ENCODE data around the gene TRIM14.
"Not testable (repeated sequence)": the region's sequence is repeated elsewhere in the genome, so short reads cannot be mapped to it uniquely, and the experiment has no call there.

Gene TRIM14

DNA sequence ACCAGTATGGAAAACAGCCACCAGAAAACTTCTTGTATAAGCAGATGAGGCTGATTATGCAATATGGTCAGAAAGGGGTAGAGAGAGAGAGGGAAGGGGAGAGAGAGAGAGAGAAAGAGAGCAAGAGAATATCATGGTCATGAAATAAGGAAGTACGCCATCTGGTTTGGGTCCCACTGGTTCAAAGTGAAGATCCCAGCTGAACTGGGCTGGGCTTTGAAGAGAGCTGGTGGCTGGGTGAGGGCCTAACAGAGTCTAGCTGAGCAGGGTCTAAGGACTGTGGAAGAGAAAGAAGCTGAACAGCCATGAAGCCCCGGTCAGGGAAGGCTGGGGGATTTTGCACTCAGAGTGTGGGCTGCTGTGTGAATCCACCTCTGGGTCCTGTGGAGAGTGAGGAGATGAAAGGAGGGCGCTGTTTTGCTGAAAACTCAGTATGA lies 14.6 kb downstream of the TRIM14 start:
- DNase-seq, result no peak

DNA sequence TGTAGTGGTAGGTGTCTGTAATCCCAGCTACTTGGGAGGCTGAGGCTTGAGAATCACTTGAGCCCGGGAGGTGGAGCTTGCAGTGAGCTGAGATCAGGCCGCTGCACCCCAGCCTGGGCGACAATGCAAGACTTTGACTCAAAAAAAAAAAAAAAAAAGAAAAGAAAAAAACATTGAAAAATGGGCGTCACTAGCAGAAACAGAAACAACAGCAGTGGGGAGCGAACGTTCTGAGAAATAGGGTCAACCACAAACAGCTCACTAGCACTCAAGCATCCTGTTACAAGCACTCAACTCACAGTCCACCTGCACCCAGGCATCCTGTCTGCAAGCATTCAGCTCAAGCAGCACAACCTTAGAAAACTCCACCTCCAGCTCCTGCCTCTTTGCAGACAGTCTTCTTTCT lies 17.2 kb downstream of the TRIM14 start:
- peak; percentile 93 for DNase-seq

DNA sequence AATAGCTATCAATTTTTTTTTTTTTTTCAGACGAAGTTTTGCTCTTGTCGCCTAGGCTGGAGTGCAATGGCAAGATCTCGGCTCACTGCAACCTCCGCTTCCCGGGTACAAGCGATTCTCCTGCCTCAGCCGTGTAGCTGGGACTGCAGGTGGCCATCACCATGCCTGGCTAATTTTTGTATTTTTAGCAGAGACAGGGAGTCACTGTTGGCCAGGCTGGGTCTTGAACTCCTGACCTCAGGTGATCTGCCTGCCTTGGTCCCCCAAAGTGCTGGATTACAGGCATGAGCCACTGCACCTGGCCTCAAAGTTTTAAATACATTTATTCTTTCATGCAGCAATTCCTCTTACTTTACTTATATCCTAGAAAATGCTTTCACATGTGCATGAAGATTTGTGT lies 17.6 kb downstream of the TRIM14 start:
- DNase-seq, result no peak

GRCh38 chr9:98100456-98100855 lies 18.6 kb downstream of the TRIM14 start:
- DNase-seq, result no peak

- DNase-seq, result no peak
Measured at GRCh38 chr9:98099898-98100297, 19.1 kb downstream of the TRIM14 start.

DNA sequence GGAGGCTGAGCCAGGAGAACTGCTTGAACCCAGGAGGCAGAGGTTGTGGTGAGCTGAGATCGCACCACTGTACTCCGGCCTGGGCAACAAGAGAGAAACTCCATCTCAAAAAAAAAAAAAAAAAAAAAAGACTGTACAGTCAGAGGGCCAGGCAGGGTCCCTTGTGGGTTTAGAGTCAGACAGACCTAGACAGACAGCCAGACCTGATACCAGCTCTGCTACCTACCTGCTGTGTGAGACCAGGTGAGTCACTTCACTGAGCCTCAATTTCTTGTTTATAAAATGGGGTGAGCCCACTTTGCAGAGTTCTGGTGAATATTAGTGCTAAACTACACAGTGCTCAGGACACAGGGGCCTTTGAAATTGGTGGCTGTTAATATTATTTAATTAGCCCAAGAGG lies 19.7 kb downstream of the TRIM14 start:
- DNase-seq, result no peak

DNA sequence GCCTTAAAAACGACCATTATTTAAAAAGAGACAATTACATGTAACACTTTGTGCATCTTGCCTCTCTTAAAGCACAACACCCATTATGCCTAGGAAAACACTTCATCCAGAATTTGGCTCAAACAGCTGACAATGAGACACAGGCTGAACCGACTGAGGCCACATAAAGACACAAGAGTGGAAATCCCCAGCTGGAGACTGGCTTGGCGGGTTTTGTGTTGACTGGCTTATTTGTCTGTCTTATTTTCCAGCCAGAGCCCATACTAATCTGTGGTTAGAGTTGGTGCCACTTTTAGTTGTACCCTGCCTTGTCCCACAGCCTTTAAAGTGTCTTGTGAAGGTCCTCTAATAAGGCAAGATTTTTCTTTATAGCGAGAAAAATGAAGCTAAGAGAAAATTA lies 21.2 kb downstream of the TRIM14 start:
- DNase-seq, result peak; percentile 57

GRCh38 chr9:98096091-98096490 lies 22.9 kb downstream of the TRIM14 start:
- no peak for DNase-seq

DNA sequence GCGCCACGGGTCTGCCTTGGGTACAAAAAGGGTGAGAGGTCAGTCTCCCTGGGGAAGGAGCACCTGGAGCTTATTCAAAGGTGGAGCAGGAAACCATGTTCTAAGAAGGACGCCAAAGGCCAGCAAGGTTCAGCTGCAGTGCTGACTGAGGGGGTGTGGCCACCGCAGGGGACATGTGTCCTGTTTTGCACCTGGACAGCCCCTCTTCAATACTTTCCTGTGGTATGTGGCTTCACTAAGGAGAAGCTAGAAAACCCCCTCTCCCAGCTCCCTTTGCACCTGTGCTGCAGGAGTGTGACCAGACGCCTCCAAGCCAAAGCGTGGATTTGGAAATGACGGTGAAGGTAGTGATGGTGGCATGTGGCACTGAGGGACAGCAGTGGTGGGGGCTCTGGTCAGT lies 23.6 kb downstream of the TRIM14 start:
- no peak for DNase-seq

GRCh38 chr9:98094851-98095250 lies 24.2 kb downstream of the TRIM14 start:
- DNase-seq, result no peak

DNA sequence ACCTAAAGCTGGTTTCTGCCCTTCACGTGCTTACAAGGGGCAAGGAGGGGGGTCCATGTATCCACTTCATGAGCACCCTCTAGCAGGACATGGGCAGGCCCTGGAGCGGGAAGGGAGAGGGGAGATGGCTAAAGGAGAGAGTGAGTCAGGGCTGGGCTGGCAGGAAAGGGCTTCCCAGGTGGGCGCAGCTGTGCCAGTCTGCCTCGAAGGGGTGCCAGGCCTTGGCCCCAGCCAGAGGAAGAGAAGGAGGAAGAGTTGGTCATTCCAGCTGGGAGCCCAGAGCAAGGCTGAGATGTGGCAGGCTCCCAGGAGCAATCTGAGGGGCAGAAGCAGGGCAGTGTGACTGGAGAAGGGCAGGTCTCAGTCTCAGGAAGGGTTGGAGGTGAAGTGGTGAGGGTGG lies 24.7 kb downstream of the TRIM14 start:
- DNase-seq, result no peak

DNA sequence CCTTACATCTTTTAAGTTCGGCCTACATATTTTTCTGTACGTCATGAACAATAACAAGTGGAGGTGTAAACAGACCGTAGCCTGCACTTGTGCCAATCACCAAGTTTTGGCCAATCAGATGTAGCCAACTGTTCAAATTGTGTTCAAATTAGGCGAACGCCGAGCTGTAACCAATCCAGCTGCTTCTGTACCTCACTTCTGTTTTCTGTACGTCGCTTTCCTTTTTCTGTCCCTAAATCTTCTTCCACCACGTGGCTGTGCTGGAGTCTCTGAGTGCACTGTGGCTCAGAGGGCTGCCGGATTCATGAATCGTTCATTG lies 26.4 kb downstream of the TRIM14 start:
- DNase-seq, result no peak

- DNase-seq, result no peak
Measured at GRCh38 chr9:98091735-98092612, 27.0 kb downstream of the TRIM14 start.

- not testable (repeated sequence) for DNase-seq
Measured at GRCh38 chr9:98090674-98091073, 28.3 kb downstream of the TRIM14 start.

- DNase-seq, result no peak
Measured at GRCh38 chr9:98087420-98088354, 31.3 kb downstream of the TRIM14 start.

GRCh38 chr9:98086461-98086860 lies 32.6 kb downstream of the TRIM14 start:
- DNase-seq, result no peak

DNA sequence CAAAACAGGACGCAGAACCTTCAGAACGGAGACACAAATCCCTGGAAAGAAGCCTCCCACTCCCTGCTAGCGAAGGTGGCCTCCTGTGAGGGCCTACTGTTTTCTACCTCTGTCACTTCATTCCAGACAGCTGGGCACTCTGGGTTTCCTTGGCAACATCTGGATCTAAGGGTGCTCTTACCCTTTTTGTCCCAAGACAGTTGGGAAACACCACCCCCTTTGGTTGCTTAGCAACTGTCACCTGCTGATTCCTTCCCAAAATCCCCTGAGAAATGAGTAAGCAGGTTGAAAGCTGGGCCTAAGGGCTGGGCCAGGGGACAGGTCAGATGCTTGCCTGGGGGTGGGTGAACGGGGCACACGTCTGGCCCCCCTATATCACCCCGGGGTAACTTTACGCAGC lies 33.1 kb downstream of the TRIM14 start:
- no peak for DNase-seq

DNA sequence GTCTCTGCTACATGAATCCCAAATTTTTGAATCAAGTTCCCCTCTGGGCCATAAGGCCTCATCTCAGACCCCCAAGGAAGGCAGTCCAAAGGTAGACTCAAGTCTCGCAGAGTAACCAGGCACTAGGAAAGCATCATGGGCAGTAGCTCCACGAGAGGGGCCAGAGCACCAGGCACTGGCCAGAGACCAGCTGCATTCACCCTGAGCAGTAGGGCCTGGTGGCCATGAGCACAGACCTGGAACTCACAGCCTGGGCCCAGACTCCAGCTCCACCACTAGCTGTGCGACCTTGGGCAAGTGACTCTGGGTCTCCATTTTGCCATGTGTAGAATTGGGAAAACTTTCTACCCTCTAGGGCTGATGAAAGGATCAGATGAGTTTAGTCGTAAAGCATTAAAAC lies 34.0 kb downstream of the TRIM14 start:
- no peak for DNase-seq

DNA sequence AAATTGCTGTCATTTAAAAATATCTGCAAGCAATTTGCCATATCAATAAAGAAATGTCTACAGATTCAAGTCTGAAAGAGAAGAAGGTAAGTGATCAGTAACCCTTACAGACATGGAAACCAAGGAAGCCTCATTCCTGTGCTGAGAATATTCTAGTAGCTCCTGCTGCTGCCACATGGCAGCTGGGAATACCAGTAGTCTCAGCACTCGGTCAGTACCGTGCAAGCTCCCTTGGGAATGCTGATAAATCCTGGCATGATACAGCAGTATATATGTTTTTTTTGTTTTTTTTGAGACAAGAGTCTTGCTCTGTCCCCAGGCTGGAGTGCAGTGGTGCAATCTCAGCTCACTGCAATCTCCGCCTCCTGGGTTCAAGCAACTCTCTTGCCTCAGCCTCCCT lies 34.6 kb downstream of the TRIM14 start:
- DNase-seq, result no peak

GRCh38 chr9:98083566-98084183 lies 35.3 kb downstream of the TRIM14 start:
- no peak for DNase-seq

DNA sequence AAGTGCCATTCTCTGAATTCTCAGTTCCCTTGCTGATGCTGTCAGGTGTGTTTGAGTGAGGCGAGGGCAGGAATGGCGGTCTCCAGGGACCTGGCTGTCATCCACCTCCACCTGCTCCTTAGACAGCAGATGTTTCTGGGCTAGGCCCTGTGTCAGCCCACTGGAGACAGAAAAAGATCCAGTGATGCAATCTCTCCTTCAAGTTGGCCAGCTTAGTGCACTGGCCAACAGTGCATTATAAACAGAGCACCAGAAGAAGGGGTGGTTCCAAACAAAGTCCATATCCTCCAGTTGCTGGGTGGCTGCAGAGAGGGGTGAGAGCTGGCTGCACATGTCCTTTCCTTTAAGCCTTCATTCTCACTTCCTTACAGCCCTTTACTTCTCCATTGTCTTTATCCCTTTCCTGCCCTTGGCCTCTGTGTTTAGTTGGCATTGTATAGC lies 35.9 kb downstream of the TRIM14 start:
- no peak for DNase-seq

DNA sequence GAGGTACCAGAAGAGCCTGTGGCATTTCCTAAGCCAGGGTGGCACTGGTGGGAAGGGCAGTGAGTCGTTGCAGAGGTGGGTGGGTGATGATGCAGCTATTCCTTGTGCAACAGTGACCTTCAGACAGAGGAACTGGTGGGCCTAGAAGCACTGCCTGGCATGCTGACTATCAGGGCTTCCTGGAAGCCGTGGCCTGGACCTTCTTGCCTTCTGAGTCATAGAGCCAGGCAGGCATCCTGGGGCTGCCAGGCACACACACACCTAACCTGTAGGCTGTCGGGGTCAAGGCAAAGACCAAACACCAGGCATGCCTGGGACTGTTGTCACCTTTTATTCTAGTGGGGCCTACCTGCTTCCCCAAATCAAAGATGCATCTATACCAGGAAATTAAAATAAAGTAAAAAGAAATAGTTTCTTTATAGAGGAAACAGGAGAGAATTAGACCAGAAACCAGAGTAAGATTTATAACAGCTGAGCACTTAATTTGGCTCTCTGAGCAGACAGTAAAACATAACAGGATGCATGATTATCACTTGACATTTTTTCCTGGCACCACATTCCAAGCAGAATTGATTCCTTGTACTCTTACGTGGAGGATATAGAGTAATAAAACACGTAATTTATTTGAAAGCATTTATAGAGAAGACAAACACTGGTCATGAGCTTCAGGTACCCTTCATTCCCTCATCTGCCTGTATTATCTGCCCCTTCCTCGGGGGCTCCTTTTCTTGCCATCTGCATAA lies 37.4 kb downstream of the TRIM14 start:
- no peak for DNase-seq

GRCh38 chr9:98080780-98081179 lies 38.2 kb downstream of the TRIM14 start:
- DNase-seq, result no peak

Data from central memory CD4-positive, alpha-beta T cell (primary cell).